ENCODE data around the gene RNF220.
A peak's percentile ranks its signal among the peaks of the same experiment; 100 is the strongest.
"Not testable (repeated sequence)": the region's sequence is repeated elsewhere in the genome, so short reads cannot be mapped to it uniquely, and the experiment has no call there.

The RNF220 gene

GRCh38 chr1:44501047-44501890 lies 96.2 kb downstream of the RNF220 start:
- Histone ChIP-seq H3K4me3 (ENCODE audit: low read depth, low read length) (no peak overlapping the region), H3K27ac (ENCODE audit: extremely low read depth, low read depth, low read length) (no peak overlapping the region)
- POLR2A ChIA-PET = no interaction called here

DNA sequence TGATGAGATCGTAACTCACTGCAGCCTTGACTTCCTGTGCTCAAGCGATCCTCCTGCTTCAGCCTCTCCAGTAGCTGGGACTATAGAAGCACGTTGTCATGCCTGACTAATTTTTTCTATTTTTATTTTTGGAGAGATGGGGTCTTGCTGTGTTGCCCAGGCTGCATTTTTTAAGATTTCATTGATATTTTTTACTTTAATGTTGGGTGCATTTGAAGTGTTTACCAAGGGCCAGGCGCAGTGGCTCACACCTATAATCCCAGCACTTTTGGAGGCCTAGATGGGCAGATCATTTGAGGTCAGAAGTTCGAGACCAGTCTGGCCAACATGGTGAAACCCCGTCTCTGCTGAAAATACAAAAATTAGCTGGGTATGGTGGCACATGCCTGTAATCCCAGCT lies 97.8 kb downstream of the RNF220 start:
- POLR2A ChIA-PET; H3K27ac ChIP-seq (ENCODE audit: extremely low read depth, low read depth, low read length); H3K4me3 ChIP-seq (ENCODE audit: low read depth, low read length); H3K4me1 ChIP-seq (ENCODE audit: control insufficient read depth, insufficient read depth, low read length); H3K36me3 ChIP-seq (ENCODE audit: control insufficient read depth in 2 of 2, insufficient read depth in 1 of 2, low read length in 2 of 2); H3K9me3 ChIP-seq (ENCODE audit: control insufficient read depth, insufficient read depth, low read depth, low read length); CTCF ChIA-PET: not testable (repeated sequence)
- TF ChIP-seq ZNF121 (tag by site-specific recombination; IDR thresholded peaks at IDR 0.05) = peak; percentile 93

More at GRCh38 chr1:44501047-44501890, 96.2 kb downstream of the RNF220 start:
- H3K9me3 ChIP-seq (ENCODE audit: control insufficient read depth, insufficient read depth, low read depth, low read length) = no peaks in the 10 kb centered on the region
- no peaks in the 10 kb centered on the region for H3K36me3 ChIP-seq (ENCODE audit: control insufficient read depth in 2 of 2, insufficient read depth in 1 of 2, low read length in 2 of 2)
- TF ChIP-seq ZNF155 (tag by site-specific recombination; IDR thresholded peaks at IDR 0.05) (no peak), ZNF549 (tag by site-specific recombination; IDR thresholded peaks at IDR 0.05) (no peak), ZNF596 (tag by site-specific recombination; IDR thresholded peaks at IDR 0.05) (no peak), KLF8 (tag by site-specific recombination; IDR thresholded peaks at IDR 0.05) (no peak), EGR2 (tag by site-specific recombination; IDR thresholded peaks at IDR 0.05; ENCODE audit: low read depth) (peak; percentile 55), KLF9 (tag by site-specific recombination; IDR thresholded peaks at IDR 0.05; ENCODE audit: low read depth) (no peak), ZFHX2 (tag by site-specific recombination; conservative IDR thresholded peaks at IDR 0.05) (peak; percentile 34; the same call in 1 of the 2 replicates)
- CTCF ChIA-PET = interaction anchor here (0.7 to 1.1 kb wide), 7 partner anchors 12 to 283 kb away, joined by 3 read pairs; no protein-coding TSS in a partner anchor
- H3K4me1 ChIP-seq (ENCODE audit: control insufficient read depth, insufficient read depth, low read length) = no peaks in the 10 kb centered on the region

- no peak for TF ChIP-seq ZNF133 (tag by site-specific recombination; IDR thresholded peaks at IDR 0.05)
- peak; percentile 30; the same call in 1 of the 2 replicates for TF ChIP-seq ZFHX2 (tag by site-specific recombination; conservative IDR thresholded peaks at IDR 0.05)
- Histone ChIP-seq H3K27ac (ENCODE audit: extremely low read depth, low read depth, low read length) (no peak overlapping the region), H3K9me3 (ENCODE audit: control insufficient read depth, insufficient read depth, low read depth, low read length) (no peaks in the 10 kb centered on the region), H3K4me1 (ENCODE audit: control insufficient read depth, insufficient read depth, low read length) (no peaks in the 10 kb centered on the region), H3K36me3 (ENCODE audit: control insufficient read depth in 2 of 2, insufficient read depth in 1 of 2, low read length in 2 of 2) (no peaks in the 10 kb centered on the region), H3K4me3 (ENCODE audit: low read depth, low read length) (no peak overlapping the region)
- ChIA-PET CTCF (no interaction called here), POLR2A (interaction anchor here (0.7 kb wide), 1 partner anchor 19 kb away, joined by 3 read pairs; no protein-coding TSS in a partner anchor)
Observed at GRCh38 chr1:44503625-44504024, 98.6 kb downstream of the RNF220 start.

GRCh38 chr1:44505210-44505993 lies 100.3 kb downstream of the RNF220 start:
- Histone ChIP-seq H3K27ac (ENCODE audit: extremely low read depth, low read depth, low read length) (no peak overlapping the region), H3K4me3 (ENCODE audit: low read depth, low read length) (no peak overlapping the region), H3K4me1 (ENCODE audit: control insufficient read depth, insufficient read depth, low read length) (no peaks in the 10 kb centered on the region), H3K9me3 (ENCODE audit: control insufficient read depth, insufficient read depth, low read depth, low read length) (no peaks in the 10 kb centered on the region), H3K36me3 (ENCODE audit: control insufficient read depth in 2 of 2, insufficient read depth in 1 of 2, low read length in 2 of 2) (no peaks in the 10 kb centered on the region)
- ChIA-PET POLR2A (no interaction called here), CTCF (interaction anchor here (0.7 to 1.0 kb wide), 2 partner anchors 67 to 184 kb away, joined by 3 read pairs; no protein-coding TSS in a partner anchor)
- TF ChIP-seq ZIC2 (tag by site-specific recombination; IDR thresholded peaks at IDR 0.05) (peak; percentile 21; the same call in 1 of the 2 replicates), BCL11A (tag by site-specific recombination; IDR thresholded peaks at IDR 0.05; ENCODE audit: low read depth) (no peak)
